Measurements from ENCODE around the gene HNRNPAB.
A peak's percentile ranks its signal among the peaks of the same experiment; 100 is the strongest.
"Not testable (repeated sequence)": the region's sequence is repeated elsewhere in the genome, so short reads cannot be mapped to it uniquely, and the experiment has no call there.

HNRNPAB gene

GRCh38 chr5:178247481-178248456, 43.4 kb downstream of the HNRNPAB start:
- DNase-seq = peak; percentile 37

GRCh38 chr5:178248750-178249149, 44.4 kb downstream of the HNRNPAB start:
- DNase-seq = no peak

- DNase-seq = peak; percentile 47
These were observed 45.1 kb downstream of the HNRNPAB start for GRCh38 chr5:178249191-178249989.

GRCh38 chr5:178250263-178250662, 45.9 kb downstream of the HNRNPAB start:
- no peak for DNase-seq

GRCh38 chr5:178252258-178252657, 47.9 kb downstream of the HNRNPAB start:
- no peak for DNase-seq

- DNase-seq = not testable (repeated sequence)
These were observed 49.3 kb downstream of the HNRNPAB start for GRCh38 chr5:178253632-178254031.

GRCh38 chr5:178256746-178257145, 52.4 kb downstream of the HNRNPAB start:
- no peak for DNase-seq

GRCh38 chr5:178257650-178258049, 53.3 kb downstream of the HNRNPAB start:
- DNase-seq = no peak

- DNase-seq = no peak
These were observed 55.5 kb downstream of the HNRNPAB start for GRCh38 chr5:178259623-178260536.
